ENCODE data around the gene MGAT5B. TPM values are rescaled to one million over a fixed set of nuclear protein-coding genes. Genes with fewer than 3 reads are reported as not detected.
"Not testable (repeated sequence)": the region's sequence is repeated elsewhere in the genome, so short reads cannot be mapped to it uniquely, and the experiment has no call there.

Gene MGAT5B
- total and polyA plus RNA-seq, 2 donors (not counting 1 experiment from before 2014, with no cell fraction given) = 0.09 to 0.17 TPM

DNA sequence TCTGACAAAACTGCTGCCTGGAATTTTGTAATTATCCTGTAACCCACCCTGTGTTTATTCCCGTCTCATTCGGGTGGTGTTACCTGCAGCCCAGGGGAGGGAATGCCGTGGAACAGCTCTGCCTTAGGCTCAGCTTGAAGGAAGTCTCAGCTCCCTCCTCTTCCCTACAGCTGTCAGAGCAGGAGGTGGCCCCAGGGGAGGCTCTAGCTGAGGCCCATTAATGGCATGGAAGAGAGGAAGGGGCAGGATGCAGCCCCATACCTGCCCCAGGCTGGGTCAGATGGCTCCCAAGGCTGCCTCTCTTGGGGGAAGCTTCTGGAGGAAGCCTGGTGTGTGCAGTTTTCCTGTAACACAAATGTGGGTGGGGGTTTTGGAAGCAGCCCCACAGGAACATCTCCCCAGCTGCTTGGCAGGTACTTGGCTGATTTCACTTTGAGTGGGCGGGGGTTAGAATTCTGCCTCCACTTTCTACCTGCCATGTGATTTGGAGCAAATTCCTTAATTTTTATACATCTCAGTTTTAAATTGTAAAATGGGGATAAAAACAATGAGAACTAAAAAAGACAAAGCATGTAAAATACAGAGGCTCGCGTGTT lies 103.9 kb downstream of the MGAT5B start:
- Histone ChIP-seq H3K9ac (ENCODE audit: insufficient read depth, low read length) (no peak overlapping the region), H3K36me3 (ENCODE audit: control insufficient read depth, insufficient read depth, low read length) (no peaks in the 10 kb centered on the region), H3K4me3 (replicated peaks in 1 of 4; ENCODE audit: control extremely low read depth in 1 of 4, insufficient read depth in 1 of 4, low read depth in 3 of 4, low read length in 4 of 4) (no peak overlapping the region), H3K4me1 (ENCODE audit: control insufficient read depth, extremely low read depth, insufficient read depth, low read length) (no peaks in the 10 kb centered on the region), H3K27ac (ENCODE audit: insufficient read depth, low read length) (no peak overlapping the region), H3K79me2 (ENCODE audit: control insufficient read depth, insufficient read depth, low read length) (no peaks in the 10 kb centered on the region), H3K4me2 (ENCODE audit: extremely low read depth, insufficient read depth, low read length) (no peak overlapping the region), H4K20me1 (ENCODE audit: control insufficient read depth, extremely low read depth, insufficient read depth, low read length) (no peaks in the 10 kb centered on the region), H3K27me3 (ENCODE audit: control insufficient read depth, insufficient read depth, low read length) (peaks cover 25% of the 10 kb centered on the region), H2AFZ (ENCODE audit: low read length) (no peak overlapping the region), H3K9me3 (ENCODE audit: control insufficient read depth, insufficient read depth, low read depth, low read length) (no peaks in the 10 kb centered on the region)
- TF ChIP-seq, protein P1, sequence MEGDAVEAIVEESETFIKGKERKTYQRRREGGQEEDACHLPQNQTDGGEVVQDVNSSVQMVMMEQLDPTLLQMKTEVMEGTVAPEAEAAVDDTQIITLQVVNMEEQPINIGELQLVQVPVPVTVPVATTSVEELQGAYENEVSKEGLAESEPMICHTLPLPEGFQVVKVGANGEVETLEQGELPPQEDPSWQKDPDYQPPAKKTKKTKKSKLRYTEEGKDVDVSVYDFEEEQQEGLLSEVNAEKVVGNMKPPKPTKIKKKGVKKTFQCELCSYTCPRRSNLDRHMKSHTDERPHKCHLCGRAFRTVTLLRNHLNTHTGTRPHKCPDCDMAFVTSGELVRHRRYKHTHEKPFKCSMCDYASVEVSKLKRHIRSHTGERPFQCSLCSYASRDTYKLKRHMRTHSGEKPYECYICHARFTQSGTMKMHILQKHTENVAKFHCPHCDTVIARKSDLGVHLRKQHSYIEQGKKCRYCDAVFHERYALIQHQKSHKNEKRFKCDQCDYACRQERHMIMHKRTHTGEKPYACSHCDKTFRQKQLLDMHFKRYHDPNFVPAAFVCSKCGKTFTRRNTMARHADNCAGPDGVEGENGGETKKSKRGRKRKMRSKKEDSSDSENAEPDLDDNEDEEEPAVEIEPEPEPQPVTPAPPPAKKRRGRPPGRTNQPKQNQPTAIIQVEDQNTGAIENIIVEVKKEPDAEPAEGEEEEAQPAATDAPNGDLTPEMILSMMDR (conservative IDR thresholded peaks at IDR 0.05 in 1 of 2, IDR thresholded peaks at IDR 0.05 in 1 of 2; ENCODE audit: low read depth in 1 of 2, low read length in 2 of 2) = no peak
- no peak for TF ChIP-seq EZH2 (IDR thresholded peaks at IDR 0.05; ENCODE audit: low read length, missing control alignments)
- DNase-seq (ENCODE audit: low read depth in 2 of 2) = no peak

DNA sequence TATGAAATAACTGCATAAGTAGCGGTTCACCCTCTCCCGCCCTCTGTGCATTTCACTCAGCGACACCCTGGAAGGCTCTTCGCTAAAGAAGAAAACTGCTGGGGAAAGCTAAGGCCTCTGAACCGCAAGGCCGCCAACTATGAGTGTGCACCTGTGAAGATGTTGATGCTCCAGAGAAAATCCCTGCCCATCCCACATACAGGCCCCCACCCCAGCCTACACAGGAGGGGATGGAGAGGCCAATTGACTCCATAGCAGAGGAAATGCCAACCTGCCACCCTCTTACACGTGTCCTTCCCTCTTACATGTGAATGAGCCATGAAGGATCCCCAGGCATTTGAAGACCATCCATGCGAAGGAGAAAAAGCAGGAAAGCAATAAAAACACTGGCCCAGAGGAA lies 104.8 kb downstream of the MGAT5B start:
- peaks cover 17% of the 10 kb centered on the region for H3K27me3 ChIP-seq (ENCODE audit: control insufficient read depth, insufficient read depth, low read length)
- DNase-seq (ENCODE audit: low read depth in 2 of 2) = no peak
- TF ChIP-seq EZH2 (IDR thresholded peaks at IDR 0.05; ENCODE audit: low read length, missing control alignments) = no peak
- TF ChIP-seq, protein P1 (conservative IDR thresholded peaks at IDR 0.05 in 1 of 2, IDR thresholded peaks at IDR 0.05 in 1 of 2; ENCODE audit: low read depth in 1 of 2, low read length in 2 of 2) = no peak
- H3K4me3 ChIP-seq (replicated peaks in 1 of 4; ENCODE audit: control extremely low read depth in 1 of 4, insufficient read depth in 1 of 4, low read depth in 3 of 4, low read length in 4 of 4) = no peak overlapping the region
- H3K4me1 ChIP-seq (ENCODE audit: control insufficient read depth, extremely low read depth, insufficient read depth, low read length) = no peaks in the 10 kb centered on the region
- no peak overlapping the region for H3K9ac ChIP-seq (ENCODE audit: insufficient read depth, low read length)
- H3K79me2 ChIP-seq (ENCODE audit: control insufficient read depth, insufficient read depth, low read length) = no peaks in the 10 kb centered on the region
- no peak overlapping the region for H3K4me2 ChIP-seq (ENCODE audit: extremely low read depth, insufficient read depth, low read length)
- no peaks in the 10 kb centered on the region for H3K36me3 ChIP-seq (ENCODE audit: control insufficient read depth, insufficient read depth, low read length)
- no peak overlapping the region for H3K27ac ChIP-seq (ENCODE audit: insufficient read depth, low read length)
- H4K20me1 ChIP-seq (ENCODE audit: control insufficient read depth, extremely low read depth, insufficient read depth, low read length) = no peaks in the 10 kb centered on the region
- no peaks in the 10 kb centered on the region for H3K9me3 ChIP-seq (ENCODE audit: control insufficient read depth, insufficient read depth, low read depth, low read length)
- no peak overlapping the region for H2AFZ ChIP-seq (ENCODE audit: low read length)

DNA sequence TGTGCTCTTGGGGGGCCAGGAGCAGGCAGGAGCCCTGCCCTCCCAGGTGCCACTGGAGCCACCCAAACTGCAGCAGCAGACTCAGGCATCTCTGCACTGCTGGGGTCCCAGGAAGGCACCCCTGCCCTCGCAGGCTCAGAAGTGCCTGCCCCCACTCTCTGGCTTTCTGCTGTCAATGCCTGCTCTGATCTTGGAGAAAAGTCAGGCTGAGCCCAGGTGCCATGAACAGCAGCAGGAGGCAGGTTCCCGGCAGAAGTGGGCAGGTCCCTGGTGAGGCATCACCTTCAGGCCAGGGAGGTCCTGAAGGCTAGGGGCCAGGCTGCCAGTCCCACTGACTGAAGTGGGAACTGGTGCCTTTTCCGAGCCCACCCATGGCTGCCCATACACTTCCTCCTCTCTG lies 106.5 kb downstream of the MGAT5B start:
- H3K27me3 ChIP-seq (ENCODE audit: control insufficient read depth, insufficient read depth, low read length) = peaks cover 4% of the 10 kb centered on the region
- H3K27ac ChIP-seq (ENCODE audit: insufficient read depth, low read length) = no peak overlapping the region
- no peak overlapping the region for H3K4me3 ChIP-seq (replicated peaks in 1 of 4; ENCODE audit: control extremely low read depth in 1 of 4, insufficient read depth in 1 of 4, low read depth in 3 of 4, low read length in 4 of 4)
- H4K20me1 ChIP-seq (ENCODE audit: control insufficient read depth, extremely low read depth, insufficient read depth, low read length) = no peaks in the 10 kb centered on the region
- H3K4me1 ChIP-seq (ENCODE audit: control insufficient read depth, extremely low read depth, insufficient read depth, low read length) = no peaks in the 10 kb centered on the region
- no peak overlapping the region for H2AFZ ChIP-seq (ENCODE audit: low read length)
- H3K79me2 ChIP-seq (ENCODE audit: control insufficient read depth, insufficient read depth, low read length) = no peaks in the 10 kb centered on the region
- no peaks in the 10 kb centered on the region for H3K9me3 ChIP-seq (ENCODE audit: control insufficient read depth, insufficient read depth, low read depth, low read length)
- no peak for DNase-seq (ENCODE audit: low read depth in 2 of 2)
- H3K4me2 ChIP-seq (ENCODE audit: extremely low read depth, insufficient read depth, low read length) = no peak overlapping the region
- TF ChIP-seq EZH2 (IDR thresholded peaks at IDR 0.05; ENCODE audit: low read length, missing control alignments) = no peak
- TF ChIP-seq, protein P1 (conservative IDR thresholded peaks at IDR 0.05 in 1 of 2, IDR thresholded peaks at IDR 0.05 in 1 of 2; ENCODE audit: low read depth in 1 of 2, low read length in 2 of 2) = no peak
- no peaks in the 10 kb centered on the region for H3K36me3 ChIP-seq (ENCODE audit: control insufficient read depth, insufficient read depth, low read length)
- H3K9ac ChIP-seq (ENCODE audit: insufficient read depth, low read length) = no peak overlapping the region

DNA sequence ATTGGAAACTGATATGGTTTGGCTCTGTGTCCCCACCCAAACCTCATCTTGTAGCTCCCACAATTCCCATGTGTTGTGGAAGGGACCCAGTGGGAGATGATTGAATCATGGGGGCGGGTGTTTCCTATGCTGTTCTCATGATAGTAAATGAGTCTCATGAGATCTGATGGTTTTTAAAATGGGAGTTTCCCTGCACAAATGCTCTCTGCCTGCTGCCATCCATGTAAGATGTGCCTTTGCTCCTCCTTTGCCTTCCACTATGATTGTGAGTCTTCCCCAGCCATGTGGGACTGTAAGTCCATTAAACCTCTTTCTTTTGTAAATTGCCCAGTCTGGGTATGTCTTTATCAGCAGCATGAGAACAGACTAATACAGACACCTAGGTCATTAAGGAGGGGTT lies 109.8 kb downstream of the MGAT5B start:
- not testable (repeated sequence) for H3K9ac ChIP-seq (ENCODE audit: insufficient read depth, low read length); H3K79me2 ChIP-seq (ENCODE audit: control insufficient read depth, insufficient read depth, low read length); H3K4me3 ChIP-seq (replicated peaks in 1 of 4; ENCODE audit: control extremely low read depth in 1 of 4, insufficient read depth in 1 of 4, low read depth in 3 of 4, low read length in 4 of 4); H2AFZ ChIP-seq (ENCODE audit: low read length); H3K36me3 ChIP-seq (ENCODE audit: control insufficient read depth, insufficient read depth, low read length); H3K9me3 ChIP-seq (ENCODE audit: control insufficient read depth, insufficient read depth, low read depth, low read length); H3K4me2 ChIP-seq (ENCODE audit: extremely low read depth, insufficient read depth, low read length); H3K4me1 ChIP-seq (ENCODE audit: control insufficient read depth, extremely low read depth, insufficient read depth, low read length); H3K27ac ChIP-seq (ENCODE audit: insufficient read depth, low read length); H3K27me3 ChIP-seq (ENCODE audit: control insufficient read depth, insufficient read depth, low read length); DNase-seq (ENCODE audit: low read depth in 2 of 2); H4K20me1 ChIP-seq (ENCODE audit: control insufficient read depth, extremely low read depth, insufficient read depth, low read length)

All from fibroblast of lung (primary cell).